ENCODE measurements around the gene PIGU. TPM values are rescaled to one million over a fixed set of nuclear protein-coding genes. Genes with fewer than 3 reads are reported as not detected.
"Not testable (repeated sequence)": the region's sequence is repeated elsewhere in the genome, so short reads cannot be mapped to it uniquely, and the experiment has no call there.

The PIGU gene
- total RNA-seq, 1 donor from 2014 or later = 20.7 TPM

GRCh38 chr20:34515484-34516246, 161.2 kb downstream of the PIGU start:
- Histone ChIP-seq H3K27me3 (ENCODE audit: control insufficient read depth, insufficient read depth, low read length) (no peaks in the 10 kb centered on the region), H3K4me3 (ENCODE audit: low read depth, low read length) (peak overlapping the region; percentile 65), H3K36me3 (ENCODE audit: control insufficient read depth, insufficient read depth, low read length) (no peaks in the 10 kb centered on the region)
- DNase-seq (ENCODE audit: low read depth) = no peak
- no peak for TF ChIP-seq CTCF (IDR thresholded peaks at IDR 0.05; ENCODE audit: insufficient read depth, low read length, poor library complexity, severe bottlenecking)

- H3K4me3 ChIP-seq (ENCODE audit: low read depth, low read length) = peak overlapping the region; percentile 65
- no peaks in the 10 kb centered on the region for H3K27me3 ChIP-seq (ENCODE audit: control insufficient read depth, insufficient read depth, low read length)
- no peak for TF ChIP-seq CTCF (IDR thresholded peaks at IDR 0.05; ENCODE audit: insufficient read depth, low read length, poor library complexity, severe bottlenecking)
- no peak for DNase-seq (ENCODE audit: low read depth)
- no peaks in the 10 kb centered on the region for H3K36me3 ChIP-seq (ENCODE audit: control insufficient read depth, insufficient read depth, low read length)
Measured at GRCh38 chr20:34514897-34515483, 161.9 kb downstream of the PIGU start.

GRCh38 chr20:34514034-34514433, 162.9 kb downstream of the PIGU start:
- H3K4me3 ChIP-seq (ENCODE audit: low read depth, low read length); H3K36me3 ChIP-seq (ENCODE audit: control insufficient read depth, insufficient read depth, low read length); H3K27me3 ChIP-seq (ENCODE audit: control insufficient read depth, insufficient read depth, low read length); DNase-seq (ENCODE audit: low read depth): not testable (repeated sequence)

GRCh38 chr20:34512955-34513419, 163.9 kb downstream of the PIGU start:
- Histone ChIP-seq H3K4me3 (ENCODE audit: low read depth, low read length) (no peak overlapping the region), H3K27me3 (ENCODE audit: control insufficient read depth, insufficient read depth, low read length) (no peaks in the 10 kb centered on the region), H3K36me3 (ENCODE audit: control insufficient read depth, insufficient read depth, low read length) (no peaks in the 10 kb centered on the region)
- no peak for DNase-seq (ENCODE audit: low read depth)
- TF ChIP-seq CTCF (IDR thresholded peaks at IDR 0.05; ENCODE audit: insufficient read depth, low read length, poor library complexity, severe bottlenecking) = no peak

GRCh38 chr20:34512266-34512954, 164.5 kb downstream of the PIGU start:
- Histone ChIP-seq H3K4me3 (ENCODE audit: low read depth, low read length) (no peak overlapping the region), H3K36me3 (ENCODE audit: control insufficient read depth, insufficient read depth, low read length) (no peaks in the 10 kb centered on the region), H3K27me3 (ENCODE audit: control insufficient read depth, insufficient read depth, low read length) (no peaks in the 10 kb centered on the region)
- DNase-seq (ENCODE audit: low read depth) = no peak
- TF ChIP-seq CTCF (IDR thresholded peaks at IDR 0.05; ENCODE audit: insufficient read depth, low read length, poor library complexity, severe bottlenecking) = no peak

- Histone ChIP-seq H3K4me3 (ENCODE audit: low read depth, low read length) (no peak overlapping the region), H3K27me3 (ENCODE audit: control insufficient read depth, insufficient read depth, low read length) (no peaks in the 10 kb centered on the region), H3K36me3 (ENCODE audit: control insufficient read depth, insufficient read depth, low read length) (no peaks in the 10 kb centered on the region)
- no peak for DNase-seq (ENCODE audit: low read depth)
- TF ChIP-seq CTCF (IDR thresholded peaks at IDR 0.05; ENCODE audit: insufficient read depth, low read length, poor library complexity, severe bottlenecking) = no peak
Measured at GRCh38 chr20:34511891-34512265, 165.0 kb downstream of the PIGU start.

Measured in kidney epithelial cell (primary cell).